22Rv1 (cell line): Measurements from ENCODE around the gene CREB5.

Experiments
- H3K27ac ChIP-seq: fragments of 450-650 bp; 2 replicates; pipeline ENCODE4 v1.5.1; 2017
- ZFX ChIP-seq: fragments of 450-650 bp; IDR thresholded peaks from 2 replicates; pipeline ENCODE4 v1.6.1; 2017; ENCODE audit warnings: antibody characterized with exemption, borderline replicate concordance
- TF ChIP-seq, protein P1 (sequence below): fragments of 450-650 bp; IDR thresholded peaks from 2 replicates; pipeline ENCODE4 v1.5.1; 2017; ENCODE audit warnings: mild to moderate bottlenecking

The CREB5 gene

DNA sequence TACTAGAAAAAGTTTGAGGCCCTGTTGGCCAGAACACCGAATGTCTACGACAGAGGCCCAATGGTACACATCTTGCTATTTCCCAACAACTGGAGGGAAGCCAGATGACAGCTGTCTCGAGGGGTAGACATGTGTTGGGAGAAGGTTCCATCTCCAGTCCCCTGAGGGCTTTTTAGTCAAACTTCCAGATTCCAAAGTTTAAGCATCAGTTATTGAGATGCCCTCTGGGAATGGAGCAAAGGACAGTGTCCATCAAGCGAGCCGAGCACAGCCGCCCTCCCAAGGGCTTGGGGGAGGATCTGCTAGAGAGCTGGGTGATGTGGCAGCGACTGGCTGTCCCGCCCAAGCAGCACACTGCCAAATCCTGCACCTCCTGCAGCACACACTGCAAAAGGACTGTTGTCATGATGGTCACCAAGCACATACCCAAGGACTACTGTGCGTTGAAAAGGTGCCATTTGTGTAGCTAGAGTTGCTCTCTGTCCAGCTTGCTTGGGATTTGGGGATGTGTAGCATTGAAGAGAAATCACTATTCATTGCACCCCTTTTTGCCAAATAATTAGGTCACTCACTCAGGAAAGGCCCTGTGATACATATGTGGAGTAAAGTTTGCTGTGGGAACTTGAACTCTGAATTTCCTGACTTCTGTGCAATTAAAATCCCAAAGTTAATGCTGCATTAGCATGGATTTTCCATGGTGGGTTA lies 381.2 kb downstream of the CREB5 start:
- TF ChIP-seq ZFX: no peak
- TF ChIP-seq, protein P1, sequence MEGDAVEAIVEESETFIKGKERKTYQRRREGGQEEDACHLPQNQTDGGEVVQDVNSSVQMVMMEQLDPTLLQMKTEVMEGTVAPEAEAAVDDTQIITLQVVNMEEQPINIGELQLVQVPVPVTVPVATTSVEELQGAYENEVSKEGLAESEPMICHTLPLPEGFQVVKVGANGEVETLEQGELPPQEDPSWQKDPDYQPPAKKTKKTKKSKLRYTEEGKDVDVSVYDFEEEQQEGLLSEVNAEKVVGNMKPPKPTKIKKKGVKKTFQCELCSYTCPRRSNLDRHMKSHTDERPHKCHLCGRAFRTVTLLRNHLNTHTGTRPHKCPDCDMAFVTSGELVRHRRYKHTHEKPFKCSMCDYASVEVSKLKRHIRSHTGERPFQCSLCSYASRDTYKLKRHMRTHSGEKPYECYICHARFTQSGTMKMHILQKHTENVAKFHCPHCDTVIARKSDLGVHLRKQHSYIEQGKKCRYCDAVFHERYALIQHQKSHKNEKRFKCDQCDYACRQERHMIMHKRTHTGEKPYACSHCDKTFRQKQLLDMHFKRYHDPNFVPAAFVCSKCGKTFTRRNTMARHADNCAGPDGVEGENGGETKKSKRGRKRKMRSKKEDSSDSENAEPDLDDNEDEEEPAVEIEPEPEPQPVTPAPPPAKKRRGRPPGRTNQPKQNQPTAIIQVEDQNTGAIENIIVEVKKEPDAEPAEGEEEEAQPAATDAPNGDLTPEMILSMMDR: no peak
- H3K27ac ChIP-seq: no peak overlapping the region

DNA sequence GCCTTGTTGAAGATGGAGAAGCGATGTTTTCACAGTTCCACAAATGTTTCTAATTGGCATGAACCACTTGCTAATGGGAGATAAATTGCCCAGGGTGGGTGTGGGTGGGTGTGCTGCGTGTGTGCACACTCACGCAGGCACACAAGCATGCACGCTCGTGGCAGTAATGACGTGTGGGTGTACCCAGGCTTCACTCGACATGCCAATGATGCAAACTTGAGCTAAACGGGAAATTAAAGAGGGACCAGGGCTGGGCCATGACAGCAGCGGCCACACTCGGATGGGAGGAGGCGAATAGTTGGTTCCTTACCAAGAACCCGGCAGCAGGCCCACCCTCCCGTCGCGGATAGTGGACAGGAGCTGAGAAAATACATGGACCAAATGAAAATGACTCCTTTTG lies 386.0 kb downstream of the CREB5 start:
- TF ChIP-seq, protein P1: no peak
- no peak for TF ChIP-seq ZFX
- H3K27ac ChIP-seq: no peak overlapping the region

DNA sequence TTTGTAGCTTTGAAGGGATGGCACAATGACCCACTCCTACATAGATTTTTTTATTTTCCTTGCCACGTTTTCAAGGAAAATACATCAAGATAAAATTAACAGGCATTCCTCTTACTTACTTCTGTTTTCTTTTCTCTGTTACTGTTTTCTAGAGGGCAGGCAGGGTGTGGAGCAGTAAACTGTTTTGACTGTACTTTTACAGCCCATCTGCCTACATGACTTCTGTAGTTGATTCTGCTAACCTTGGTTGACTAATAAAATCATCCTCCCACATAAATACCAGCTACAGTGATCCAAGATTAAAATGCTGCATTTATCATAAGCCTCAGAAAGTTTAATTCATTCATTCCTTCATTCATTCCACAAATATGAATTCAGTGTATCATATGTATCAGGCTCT lies 387.3 kb downstream of the CREB5 start:
- TF ChIP-seq, protein P1: no peak
- TF ChIP-seq ZFX: no peak
- H3K27ac ChIP-seq: 0 out of 2 replicates have a peak overlapping the region, but pooled peaks have one; percentile 5

DNA sequence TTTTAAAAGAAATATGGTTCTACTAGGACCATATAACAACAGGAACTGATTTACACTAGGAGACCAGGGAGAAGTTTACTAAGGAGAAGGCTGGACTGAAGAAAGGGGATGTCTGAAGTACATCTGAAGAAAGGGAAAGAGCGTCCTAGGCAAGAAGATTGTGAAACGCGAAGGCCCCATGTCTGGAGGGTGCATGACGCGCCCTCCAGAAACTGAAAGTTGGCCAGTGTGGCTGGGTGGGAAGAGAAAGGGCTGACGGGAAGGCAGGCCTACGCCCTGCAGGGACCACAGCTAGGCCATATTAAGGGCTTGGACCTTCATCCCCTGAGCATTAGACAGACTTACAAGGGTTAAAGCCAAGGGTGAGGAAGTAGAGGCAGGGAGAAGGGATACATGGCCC lies 387.8 kb downstream of the CREB5 start:
- no peak overlapping the region for H3K27ac ChIP-seq
- TF ChIP-seq, protein P1: no peak
- no peak for TF ChIP-seq ZFX

DNA sequence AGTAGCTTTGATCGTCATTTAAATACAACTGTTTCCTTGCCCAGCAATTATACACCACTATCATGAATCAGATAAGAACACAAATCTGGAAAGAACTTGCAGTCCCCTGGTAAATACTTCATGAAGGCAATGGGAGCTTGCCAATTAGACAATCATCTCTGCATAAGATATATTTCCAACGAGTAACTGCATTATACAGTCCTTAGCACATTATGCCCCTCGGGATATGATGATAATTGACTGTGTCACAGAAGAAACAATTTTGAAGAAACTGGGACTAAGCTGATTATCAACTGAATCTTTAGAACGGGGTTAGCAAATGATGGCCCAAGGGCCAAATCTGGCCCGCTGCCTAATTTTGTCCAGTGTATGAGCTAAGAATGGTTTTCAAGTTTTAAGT lies 390.1 kb downstream of the CREB5 start:
- no peak overlapping the region for H3K27ac ChIP-seq
- TF ChIP-seq ZFX: no peak
- TF ChIP-seq, protein P1: no peak

DNA sequence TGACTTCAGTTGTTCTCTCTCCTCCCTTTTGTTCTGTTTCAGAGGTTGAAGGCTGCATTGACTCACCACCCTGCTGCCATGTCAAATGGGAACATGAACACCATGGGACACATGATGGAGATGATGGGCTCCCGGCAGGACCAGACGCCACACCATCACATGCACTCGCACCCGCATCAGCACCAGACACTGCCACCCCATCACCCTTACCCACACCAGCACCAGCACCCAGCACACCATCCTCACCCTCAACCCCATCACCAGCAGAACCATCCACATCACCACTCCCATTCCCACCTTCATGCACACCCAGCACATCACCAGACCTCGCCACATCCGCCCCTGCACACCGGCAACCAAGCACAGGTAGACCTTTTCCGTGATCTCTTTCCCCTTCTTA lies 391.8 kb downstream of the CREB5 start:
- no peak overlapping the region for H3K27ac ChIP-seq

DNA sequence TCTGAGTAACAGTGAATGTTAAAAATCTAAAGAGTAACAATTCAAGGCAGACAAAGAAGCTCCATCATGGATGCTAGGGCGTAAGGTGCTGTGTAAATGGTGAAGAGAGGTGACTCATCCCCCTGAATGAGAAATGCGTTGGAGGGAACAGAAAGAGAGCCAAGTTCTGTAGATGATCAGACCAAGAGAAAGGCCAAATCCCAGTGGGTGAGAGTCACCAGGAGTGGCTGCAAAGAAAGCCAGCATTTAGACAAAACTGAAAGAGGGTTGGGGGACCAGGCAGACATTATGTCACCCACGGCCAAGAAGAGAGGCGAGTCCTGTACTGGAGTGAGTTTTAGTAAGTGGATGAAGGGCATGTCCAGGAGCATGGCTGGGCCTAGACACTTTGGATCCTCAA lies 392.7 kb downstream of the CREB5 start:
- H3K27ac ChIP-seq: no peak overlapping the region
- TF ChIP-seq, protein P1: no peak
- TF ChIP-seq ZFX: no peak

More for the DNA sequence above, 391.8 kb downstream of the CREB5 start:
- TF ChIP-seq, protein P1: no peak
- TF ChIP-seq ZFX: no peak
